Head of caudate nucleus (tissue), 42 donors: Measurements from ENCODE around the gene PROSER1.
"Not testable (repeated sequence)": the region's sequence is repeated elsewhere in the genome, so short reads cannot be mapped to it uniquely, and the experiment has no call there.

Experiments used
- DNase-seq, 42 donors: peaks; one replicate each; pipeline versions ENCODE4 v3.0.0 to v3.0.0-alpha.2; 2020 to 2021; ENCODE audit warnings: mixed read lengths in 7 of 42
- intact Hi-C: fragments of 100-400 bp; cut with DNase I; formaldehyde crosslinking; loops from one replicate; pipeline ENCODE4 v1.15.0; 2022

PROSER1 gene

GRCh38 chr13:39037880-39038568 lies at the start of gene PROSER1, which contains the start of gene NHLRC3:
Gene PROSER1, minus strand, starts transcription at chr13:39038089. Its CDS starts 847 bp downstream, at chr13:39037242.
Gene NHLRC3, plus strand, starts transcription at chr13:39038456. Its CDS starts 184 bp downstream, at chr13:39038640.
- intact Hi-C loops: loop anchor here (5.0 kb wide), 1 partner anchor 619 kb away; the partner anchor contains the start of gene COG6
- peak; percentile 92 to 99 (median 96) for DNase-seq

GRCh38 chr13:39086251-39086945 lies 48.5 kb upstream of the PROSER1 start:
- DNase-seq, intact Hi-C loops: not testable (repeated sequence)

GRCh38 chr13:39073983-39074382 lies 36.1 kb upstream of the PROSER1 start:
- intact Hi-C loops: no loop called here
- DNase-seq: no peak

DNA sequence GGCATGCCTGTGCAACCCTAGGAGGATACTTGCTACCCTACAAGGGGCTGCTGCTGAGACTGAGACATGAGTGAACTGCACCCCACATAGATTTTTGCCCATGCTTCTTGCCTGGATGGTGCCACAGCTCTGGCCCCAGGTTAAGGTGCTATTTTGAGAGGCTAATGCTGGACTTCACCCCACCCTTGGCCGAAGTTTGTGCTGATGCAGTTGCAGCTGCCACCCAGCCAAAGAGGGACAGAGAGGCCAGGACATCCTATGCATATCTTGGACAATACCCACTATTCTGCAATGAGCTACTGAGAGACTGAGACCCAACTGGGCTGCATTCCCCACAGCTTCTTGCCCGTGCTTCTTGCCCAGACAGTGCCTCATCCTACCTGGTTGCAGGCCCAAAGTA lies 35.0 kb upstream of the PROSER1 start:
- intact Hi-C loops: no loop called here
- no peak for DNase-seq

GRCh38 chr13:39062004-39062403 lies 24.1 kb upstream of the PROSER1 start:
- DNase-seq: no peak
- intact Hi-C loops: no loop called here

DNA sequence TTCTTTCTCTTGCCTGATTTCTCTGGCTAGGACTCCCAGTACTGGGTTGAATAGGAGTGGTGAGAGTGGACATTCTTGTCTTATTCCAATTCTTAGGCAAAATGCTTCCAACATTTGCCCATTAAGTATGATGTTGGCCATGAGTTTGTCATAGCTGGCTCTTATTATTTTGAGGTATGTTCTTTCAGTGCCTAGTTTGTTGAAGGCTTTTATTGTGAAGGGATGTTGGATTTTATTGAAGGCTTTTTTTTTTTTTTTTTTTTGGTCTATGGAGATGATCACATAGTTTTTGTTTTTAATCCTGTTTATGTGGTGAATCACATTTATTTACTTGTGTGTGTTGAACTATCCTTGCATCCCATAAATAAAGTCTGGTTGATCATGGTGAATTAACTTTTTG lies 20.2 kb upstream of the PROSER1 start:
- intact Hi-C loops: loop anchor here (10.0 kb wide), 1 partner anchor 47 kb away; no protein-coding TSS in a partner anchor
- no peak for DNase-seq

DNA sequence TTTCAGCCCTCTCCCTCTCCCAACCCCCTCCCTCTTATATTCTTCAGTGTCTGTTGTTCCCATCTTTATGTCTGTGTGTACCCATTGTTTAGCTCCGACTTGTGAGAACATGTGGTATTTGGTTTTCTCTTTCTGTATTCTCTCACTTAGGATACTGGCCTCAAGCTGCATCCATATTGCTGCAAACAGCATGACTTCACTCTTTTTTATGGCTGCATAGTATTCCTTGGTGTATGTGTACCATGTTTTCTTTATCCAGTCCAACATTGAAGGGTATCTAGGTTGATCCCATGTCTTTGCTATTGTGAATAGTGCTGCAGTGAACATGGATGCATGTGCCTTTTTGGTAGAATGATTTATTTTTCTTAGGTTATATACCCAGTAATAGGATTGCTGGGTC lies 18.1 kb upstream of the PROSER1 start:
- DNase-seq: no peak

GRCh38 chr13:39054112-39054511 lies 16.2 kb upstream of the PROSER1 start:
- DNase-seq: peak in 4 of 42 donors; percentile 19 to 27 (median 21)

More for the DNA sequence above, 18.1 kb upstream of the PROSER1 start:
- intact Hi-C loops: loop anchor here (10.0 kb wide), 1 partner anchor 49 kb away; no protein-coding TSS in a partner anchor

GRCh38 chr13:39052944-39053343 lies 15.1 kb upstream of the PROSER1 start:
- intact Hi-C loops: loop anchor here (10.0 kb wide), 1 partner anchor 52 kb away; no protein-coding TSS in a partner anchor

More at GRCh38 chr13:39054112-39054511, 16.2 kb upstream of the PROSER1 start:
- intact Hi-C loops: loop anchor here (10.0 kb wide), 1 partner anchor 51 kb away; no protein-coding TSS in a partner anchor

GRCh38 chr13:39051157-39051556 lies 13.3 kb upstream of the PROSER1 start:
- intact Hi-C loops: loop anchor here (10.0 kb wide), 1 partner anchor 54 kb away; no protein-coding TSS in a partner anchor
- no peak for DNase-seq

More at GRCh38 chr13:39052944-39053343, 15.1 kb upstream of the PROSER1 start:
- DNase-seq: peak in 19 of 42 donors; percentile 11 to 65 (median 35)

- intact Hi-C loops: loop anchor here (5.0 kb wide), 2 partner anchors 213 to 563 kb away; no protein-coding TSS in a partner anchor
- DNase-seq: no peak
Observed at GRCh38 chr13:39049274-39049673, 11.4 kb upstream of the PROSER1 start.

GRCh38 chr13:39048806-39049205 lies 10.9 kb upstream of the PROSER1 start:
- intact Hi-C loops: loop anchor here (5.0 kb wide), 2 partner anchors 213 to 563 kb away; no protein-coding TSS in a partner anchor
- DNase-seq: no peak

- intact Hi-C loops: loop anchor here (5.0 kb wide), 2 partner anchors 215 to 565 kb away; no protein-coding TSS in a partner anchor
- DNase-seq: peak in 16 of 42 donors; percentile 9 to 59 (median 29)
Observed at GRCh38 chr13:39047560-39047959, 9.7 kb upstream of the PROSER1 start.

DNA sequence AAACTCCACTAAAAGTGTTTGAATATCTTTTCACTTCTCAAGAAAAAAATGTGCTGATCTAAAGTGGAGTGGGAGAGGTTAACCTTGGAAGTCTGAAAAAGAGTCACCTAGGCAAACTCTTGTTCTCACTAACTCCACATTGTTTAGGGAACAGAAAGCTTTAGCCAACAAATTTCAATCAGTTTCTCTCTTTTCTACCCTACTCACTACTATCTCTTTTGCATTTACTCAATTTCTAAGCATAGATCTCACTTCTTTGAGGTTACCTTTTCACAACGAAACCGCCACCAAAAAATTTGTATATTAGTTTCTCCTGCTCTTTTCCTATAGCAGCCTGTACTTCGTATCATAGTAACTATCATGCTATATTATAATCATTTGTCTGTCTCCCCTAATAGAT lies 6.6 kb upstream of the PROSER1 start:
- intact Hi-C loops: no loop called here

GRCh38 chr13:39040206-39040605 lies 2.3 kb upstream of the PROSER1 start:
- intact Hi-C loops: no loop called here
- DNase-seq: no peak

More for the DNA sequence above, 6.6 kb upstream of the PROSER1 start:
- no peak for DNase-seq

DNA sequence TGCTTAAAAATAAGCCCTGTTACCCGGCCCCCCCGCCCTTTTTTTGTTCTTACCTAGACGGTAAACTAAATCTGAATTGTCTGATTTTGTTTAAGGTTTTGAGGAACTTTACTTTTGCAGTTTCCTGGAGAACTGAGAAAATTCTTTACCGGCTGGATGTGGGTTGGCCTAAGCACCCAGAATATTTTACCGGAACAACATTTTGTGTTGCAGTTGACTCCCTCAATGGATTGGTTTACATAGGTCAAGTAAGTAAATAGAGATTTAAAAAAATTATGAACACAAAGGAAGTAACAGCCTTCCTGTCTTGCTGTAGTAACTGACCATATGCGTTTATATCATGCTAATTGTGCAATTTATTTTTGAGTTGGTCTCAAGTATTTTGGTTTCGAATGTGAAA lies 1.2 kb upstream of the PROSER1 start:
- intact Hi-C loops: loop anchor here (5.0 kb wide), 1 partner anchor 618 kb away; the partner anchor contains the start of gene COG6
- DNase-seq: no peak

DNA sequence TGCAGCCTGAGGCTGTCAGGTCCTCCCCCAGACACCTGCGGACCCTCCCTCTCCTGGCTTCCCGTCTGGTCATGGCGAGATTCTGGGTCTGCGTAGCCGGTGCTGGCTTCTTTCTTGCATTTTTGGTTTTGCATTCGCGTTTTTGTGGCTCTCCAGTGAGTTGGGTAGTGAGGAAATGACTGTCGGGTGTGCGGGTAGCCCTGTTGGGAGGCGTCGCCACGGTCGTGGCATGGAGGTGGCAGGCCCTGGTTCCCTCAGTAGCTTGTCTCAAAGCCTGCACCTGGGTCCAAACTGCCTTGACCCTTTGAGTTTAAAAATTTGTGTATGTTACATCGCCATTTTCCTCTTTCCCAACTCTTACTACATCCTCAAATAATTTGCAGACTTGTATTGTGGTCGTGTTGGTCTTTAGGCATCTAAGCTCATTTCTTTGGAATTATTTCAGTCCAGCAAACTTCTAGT lies 711 bp upstream of the PROSER1 start:
- DNase-seq: peak in 16 of 42 donors; percentile 10 to 51 (median 24)
- intact Hi-C loops: loop anchor here (5.0 kb wide), 1 partner anchor 619 kb away; the partner anchor contains the start of gene COG6

- intact Hi-C loops: loop anchor here (5.0 kb wide), 1 partner anchor 620 kb away; the partner anchor contains the start of gene COG6
- DNase-seq: peak in 6 of 42 donors; percentile 12 to 61 (median 47)
Observed at GRCh38 chr13:39037410-39037879, 444 bp downstream of the PROSER1 start.

DNA sequence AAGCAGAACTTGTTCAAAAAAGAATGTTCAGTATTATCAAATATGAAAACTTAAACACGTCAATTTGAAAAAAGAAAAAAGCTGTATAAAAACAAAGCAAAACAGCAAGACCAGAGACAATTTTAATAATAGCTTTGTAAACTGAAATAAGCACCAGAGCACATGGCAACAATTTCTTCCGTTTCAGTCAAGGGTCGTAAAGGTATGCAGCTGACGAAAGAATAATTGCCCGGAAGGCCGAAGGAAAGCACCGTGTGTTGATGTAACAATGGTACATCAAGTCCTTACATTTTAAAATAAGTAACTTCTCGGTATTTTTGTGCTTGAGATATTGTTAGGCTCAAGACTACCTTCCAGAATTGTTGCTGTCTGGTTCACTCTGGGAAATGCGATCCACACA lies 1.7 kb downstream of the PROSER1 start:
- intact Hi-C loops: loop anchor here (5.0 kb wide), 1 partner anchor 621 kb away; the partner anchor contains the start of gene COG6
- no peak for DNase-seq
